Measurements from ENCODE around the gene LCE3A.

The LCE3A gene

DNA sequence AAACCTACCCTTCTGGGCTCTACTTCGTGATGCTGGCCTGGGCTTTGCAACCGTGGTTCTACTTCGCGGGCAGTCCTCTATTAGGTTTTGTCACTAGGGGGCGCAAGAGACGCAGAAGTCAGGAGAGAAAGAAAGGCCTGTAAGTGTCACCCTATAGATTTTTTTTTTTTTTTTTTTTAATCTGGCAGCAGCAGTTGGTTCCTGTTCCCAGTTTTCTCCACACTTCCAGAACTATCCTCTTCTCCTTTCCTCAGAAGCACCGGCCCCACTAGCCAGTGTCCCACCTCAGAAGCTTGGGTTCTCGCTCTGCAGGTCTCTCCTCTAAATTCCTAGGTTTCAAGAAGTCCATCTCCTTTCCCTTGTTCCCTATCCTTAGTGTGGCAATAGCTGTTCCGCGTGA is 31.2 kb upstream of the LCE3A start:
- TF ChIP-seq, protein P1, sequence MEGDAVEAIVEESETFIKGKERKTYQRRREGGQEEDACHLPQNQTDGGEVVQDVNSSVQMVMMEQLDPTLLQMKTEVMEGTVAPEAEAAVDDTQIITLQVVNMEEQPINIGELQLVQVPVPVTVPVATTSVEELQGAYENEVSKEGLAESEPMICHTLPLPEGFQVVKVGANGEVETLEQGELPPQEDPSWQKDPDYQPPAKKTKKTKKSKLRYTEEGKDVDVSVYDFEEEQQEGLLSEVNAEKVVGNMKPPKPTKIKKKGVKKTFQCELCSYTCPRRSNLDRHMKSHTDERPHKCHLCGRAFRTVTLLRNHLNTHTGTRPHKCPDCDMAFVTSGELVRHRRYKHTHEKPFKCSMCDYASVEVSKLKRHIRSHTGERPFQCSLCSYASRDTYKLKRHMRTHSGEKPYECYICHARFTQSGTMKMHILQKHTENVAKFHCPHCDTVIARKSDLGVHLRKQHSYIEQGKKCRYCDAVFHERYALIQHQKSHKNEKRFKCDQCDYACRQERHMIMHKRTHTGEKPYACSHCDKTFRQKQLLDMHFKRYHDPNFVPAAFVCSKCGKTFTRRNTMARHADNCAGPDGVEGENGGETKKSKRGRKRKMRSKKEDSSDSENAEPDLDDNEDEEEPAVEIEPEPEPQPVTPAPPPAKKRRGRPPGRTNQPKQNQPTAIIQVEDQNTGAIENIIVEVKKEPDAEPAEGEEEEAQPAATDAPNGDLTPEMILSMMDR (IDR thresholded peaks at IDR 0.05; ENCODE audit: control insufficient read depth, extremely low read depth, insufficient read depth) = peak; percentile 78
- DNase-seq (ENCODE audit: low read depth) = peak; percentile 23
- H3K4me3 ChIP-seq (ENCODE audit: low read depth, low read length) = no peak overlapping the region

GRCh38 chr1:152646656-152647055 is 23.8 kb upstream of the LCE3A start:
- TF ChIP-seq, protein P1 (IDR thresholded peaks at IDR 0.05; ENCODE audit: control insufficient read depth, extremely low read depth, insufficient read depth) = no peak
- no peak for DNase-seq (ENCODE audit: low read depth)

GRCh38 chr1:152645146-152645545 is 22.2 kb upstream of the LCE3A start:
- peak; percentile 66 for DNase-seq (ENCODE audit: low read depth)
- H3K4me3 ChIP-seq (ENCODE audit: low read depth, low read length) = no peak overlapping the region
- TF ChIP-seq, protein P1 (IDR thresholded peaks at IDR 0.05; ENCODE audit: control insufficient read depth, extremely low read depth, insufficient read depth) = no peak

More at GRCh38 chr1:152646656-152647055, 23.8 kb upstream of the LCE3A start:
- no peak overlapping the region for H3K4me3 ChIP-seq (ENCODE audit: low read depth, low read length)

DNA sequence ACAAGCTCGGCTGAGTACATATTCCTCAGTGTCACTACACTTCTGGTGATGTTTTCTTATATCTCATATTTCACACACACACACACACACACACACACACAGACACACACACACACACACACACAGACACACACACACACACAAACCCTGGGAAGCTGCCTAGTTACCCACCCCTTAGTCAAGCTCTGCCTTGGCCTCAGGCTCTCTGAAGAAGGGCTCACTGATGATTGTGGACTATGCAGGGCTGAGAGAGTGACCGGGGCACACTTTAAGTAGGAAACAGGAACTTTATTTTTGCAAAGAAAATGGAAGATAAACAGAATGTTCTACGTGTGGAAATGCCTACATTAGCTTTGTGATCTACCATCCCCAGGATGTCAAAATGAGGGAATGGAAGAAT is 21.0 kb upstream of the LCE3A start:
- no peak overlapping the region for H3K4me3 ChIP-seq (ENCODE audit: low read depth, low read length)
- no peak for DNase-seq (ENCODE audit: low read depth)
- TF ChIP-seq, protein P1 (IDR thresholded peaks at IDR 0.05; ENCODE audit: control insufficient read depth, extremely low read depth, insufficient read depth) = no peak

DNA sequence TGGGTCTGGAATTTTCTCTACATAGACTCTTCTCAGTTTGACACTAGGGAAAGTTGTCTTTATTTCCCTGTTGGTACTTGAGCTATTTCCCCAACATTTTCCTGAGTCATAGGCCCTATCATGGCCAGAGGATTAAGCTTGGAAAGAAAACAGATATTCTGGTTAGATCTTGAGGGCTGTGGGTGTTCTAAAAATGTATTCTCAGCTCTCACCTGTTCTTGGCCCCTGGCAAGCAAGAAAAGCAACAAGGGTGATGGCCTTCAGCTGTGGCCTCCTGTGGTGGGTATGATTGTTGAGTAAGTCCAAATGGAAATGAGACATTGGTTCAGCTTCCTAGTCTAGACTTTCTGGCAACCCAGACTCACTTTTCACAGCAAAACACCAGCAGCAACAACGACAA is 17.4 kb upstream of the LCE3A start:
- no peak for DNase-seq (ENCODE audit: low read depth)
- H3K4me3 ChIP-seq (ENCODE audit: low read depth, low read length) = no peak overlapping the region
- TF ChIP-seq, protein P1 (IDR thresholded peaks at IDR 0.05; ENCODE audit: control insufficient read depth, extremely low read depth, insufficient read depth) = no peak

DNA sequence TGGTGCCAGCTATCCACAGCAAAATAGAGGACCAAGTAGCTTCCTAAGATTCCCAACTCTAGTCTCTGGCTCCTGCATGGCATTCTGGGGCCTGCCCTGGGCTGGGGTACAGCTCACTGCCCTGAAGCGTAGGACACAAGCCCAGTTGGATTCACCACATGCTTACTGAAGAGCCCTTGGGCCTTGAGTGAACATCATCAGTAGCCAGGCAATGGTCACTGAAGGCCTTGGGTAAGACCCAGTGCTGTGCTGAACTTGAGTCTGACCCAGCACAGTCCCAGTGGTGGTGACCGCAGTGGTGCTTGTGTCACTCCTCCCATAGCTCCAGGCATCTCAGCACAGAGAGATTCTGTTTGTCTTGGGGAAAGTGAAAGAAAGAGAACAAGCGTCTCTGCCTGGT is 7.7 kb upstream of the LCE3A start:
- DNase-seq (ENCODE audit: low read depth) = no peak
- TF ChIP-seq, protein P1 (IDR thresholded peaks at IDR 0.05; ENCODE audit: control insufficient read depth, extremely low read depth, insufficient read depth) = no peak
- H3K4me3 ChIP-seq (ENCODE audit: low read depth, low read length) = no peak overlapping the region

DNA sequence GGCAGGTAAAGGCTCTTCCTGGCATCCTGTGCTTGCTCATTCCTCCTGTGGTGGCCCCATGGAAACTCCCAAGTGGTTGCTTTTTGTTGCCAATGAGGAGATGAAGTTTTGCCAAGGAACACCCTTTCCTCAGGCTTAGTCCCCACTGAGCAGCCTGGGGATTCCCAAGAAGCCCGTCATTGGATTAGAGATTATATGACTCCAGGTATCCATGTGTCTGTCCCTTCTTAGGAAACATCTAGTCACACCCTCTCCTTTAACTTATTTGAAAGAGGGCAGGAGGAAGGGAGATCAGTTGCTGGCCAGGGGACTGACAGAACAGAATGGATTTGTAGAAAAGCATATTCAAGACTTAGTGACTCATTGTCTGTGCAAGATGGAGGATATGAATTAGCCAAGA is 3.8 kb upstream of the LCE3A start:
- TF ChIP-seq, protein P1 (IDR thresholded peaks at IDR 0.05; ENCODE audit: control insufficient read depth, extremely low read depth, insufficient read depth) = no peak
- no peak for DNase-seq (ENCODE audit: low read depth)
- H3K4me3 ChIP-seq (ENCODE audit: low read depth, low read length) = no peak overlapping the region

Data from LNCaP clone FGC (cell line).